Esophagus muscularis mucosa (tissue), 3 donors: Measurements from ENCODE around the gene SDK2.

Experiments used
- POLR2AphosphoS5 ChIP-seq, 2 donors: sonication (generic); formaldehyde crosslinking; IDR thresholded peaks; one replicate each; pipeline ENCODE4 v1.6.1; 2017; ENCODE audit warnings: antibody characterized with exemption in 2 of 2
- TF ChIP-seq, protein P1 (sequence below), 3 experiments: fragments of 200-600 bp in 2 of 3; fragments of 450-650 bp in 1 of 3; sonication (generic) in 2 of 3; IDR thresholded peaks; one replicate each; pipeline ENCODE4 v1.5.1; 2017 to 2019; ENCODE audit warnings: antibody characterized with exemption in 3 of 3, mild to moderate bottlenecking in 2 of 3, moderate library complexity in 1 of 3

DNA sequence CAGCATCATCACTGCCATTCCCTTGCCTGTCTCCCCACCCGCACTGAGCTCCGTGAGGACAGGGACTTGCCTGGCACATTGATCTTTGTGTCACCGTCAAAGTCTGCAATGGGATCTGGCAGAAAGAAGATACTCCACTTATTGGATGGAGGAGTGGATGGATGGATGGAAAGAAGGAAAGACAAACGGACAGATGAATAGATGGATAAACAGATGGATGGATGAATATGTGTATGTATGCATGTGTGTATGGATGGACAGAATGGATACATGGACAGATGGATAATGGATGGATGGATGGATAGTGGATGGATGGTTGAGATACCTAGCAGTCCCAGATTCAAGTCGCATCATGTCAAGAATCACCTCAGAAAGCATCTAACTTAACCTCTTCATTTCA is 99.9 kb downstream of the SDK2 start:
- TF ChIP-seq, protein P1, sequence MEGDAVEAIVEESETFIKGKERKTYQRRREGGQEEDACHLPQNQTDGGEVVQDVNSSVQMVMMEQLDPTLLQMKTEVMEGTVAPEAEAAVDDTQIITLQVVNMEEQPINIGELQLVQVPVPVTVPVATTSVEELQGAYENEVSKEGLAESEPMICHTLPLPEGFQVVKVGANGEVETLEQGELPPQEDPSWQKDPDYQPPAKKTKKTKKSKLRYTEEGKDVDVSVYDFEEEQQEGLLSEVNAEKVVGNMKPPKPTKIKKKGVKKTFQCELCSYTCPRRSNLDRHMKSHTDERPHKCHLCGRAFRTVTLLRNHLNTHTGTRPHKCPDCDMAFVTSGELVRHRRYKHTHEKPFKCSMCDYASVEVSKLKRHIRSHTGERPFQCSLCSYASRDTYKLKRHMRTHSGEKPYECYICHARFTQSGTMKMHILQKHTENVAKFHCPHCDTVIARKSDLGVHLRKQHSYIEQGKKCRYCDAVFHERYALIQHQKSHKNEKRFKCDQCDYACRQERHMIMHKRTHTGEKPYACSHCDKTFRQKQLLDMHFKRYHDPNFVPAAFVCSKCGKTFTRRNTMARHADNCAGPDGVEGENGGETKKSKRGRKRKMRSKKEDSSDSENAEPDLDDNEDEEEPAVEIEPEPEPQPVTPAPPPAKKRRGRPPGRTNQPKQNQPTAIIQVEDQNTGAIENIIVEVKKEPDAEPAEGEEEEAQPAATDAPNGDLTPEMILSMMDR (IDR thresholded peaks at IDR 0.05), result no peak
- TF ChIP-seq POLR2AphosphoS5 (IDR thresholded peaks at IDR 0.05), result no peak
